ENCODE results near the gene ZNRF1. TPM values are rescaled to one million over a fixed set of nuclear protein-coding genes. Genes with fewer than 3 reads are reported as not detected.

Gene ZNRF1
- total RNA-seq, 4 donors from 2014 or later = 14.1 to 37.4 (median 19.4) TPM

GRCh38 chr16:75106351-75107274, 107.8 kb downstream of the ZNRF1 start:
- no peak overlapping the region for H3K4me3 ChIP-seq
- H3K9me3 ChIP-seq = no peaks in the 10 kb centered on the region
- no peaks in the 10 kb centered on the region for H3K36me3 ChIP-seq
- intact Hi-C loops (cut with DNase I; ENCODE audit: low total_unique reads) = no loop called here
- TF ChIP-seq CTCF (IDR thresholded peaks at IDR 0.05) = no peak
- no peak for TF ChIP-seq POLR2A (IDR thresholded peaks at IDR 0.05)
- H3K4me1 ChIP-seq = peaks cover 19 to 23% of the 10 kb centered on the region in 2 donors
- no peaks in the 10 kb centered on the region for H3K27me3 ChIP-seq
- H3K27ac ChIP-seq = peak overlapping the region; percentile 76 to 80
- DNase-seq = no peak

- TF ChIP-seq POLR2A (IDR thresholded peaks at IDR 0.05) = no peak
- no peak for TF ChIP-seq CTCF (IDR thresholded peaks at IDR 0.05)
- Histone ChIP-seq H3K27me3 (no peaks in the 10 kb centered on the region), H3K9me3 (no peaks in the 10 kb centered on the region), H3K36me3 (no peaks in the 10 kb centered on the region), H3K4me3 (no peak overlapping the region), H3K4me1 (peaks cover 19 to 23% of the 10 kb centered on the region in 2 donors), H3K27ac (peak overlapping the region in 1 of 2 donors; percentile 81)
- DNase-seq = no peak
- intact Hi-C loops (cut with DNase I; ENCODE audit: low total_unique reads) = no loop called here
Observed at GRCh38 chr16:75107505-75107904, 108.7 kb downstream of the ZNRF1 start.

GRCh38 chr16:75108792-75109731, 110.2 kb downstream of the ZNRF1 start:
- Histone ChIP-seq H3K4me1 (peaks cover 19 to 23% of the 10 kb centered on the region in 2 donors), H3K27ac (peak overlapping the region; percentile 81 to 82), H3K4me3 (no peak overlapping the region), H3K36me3 (no peaks in the 10 kb centered on the region), H3K27me3 (no peaks in the 10 kb centered on the region), H3K9me3 (no peaks in the 10 kb centered on the region)
- no peak for TF ChIP-seq CTCF (IDR thresholded peaks at IDR 0.05)
- peak in 1 of 2 donors; percentile 15 for TF ChIP-seq POLR2A (IDR thresholded peaks at IDR 0.05)
- intact Hi-C loops (cut with DNase I; ENCODE audit: low total_unique reads) = no loop called here
- peak; percentile 85 to 89 for DNase-seq

GRCh38 chr16:75109732-75110243, 111.0 kb downstream of the ZNRF1 start:
- Histone ChIP-seq H3K27me3 (no peaks in the 10 kb centered on the region), H3K4me1 (peaks cover 19 to 23% of the 10 kb centered on the region in 2 donors), H3K9me3 (no peaks in the 10 kb centered on the region), H3K27ac (peak overlapping the region; percentile 81 to 82), H3K4me3 (no peak overlapping the region), H3K36me3 (no peaks in the 10 kb centered on the region)
- peak in 1 of 2 donors; percentile 35 for DNase-seq
- intact Hi-C loops (cut with DNase I; ENCODE audit: low total_unique reads) = loop anchor here (2.0 kb wide), 1 partner anchor 111 kb away; the partner anchor contains the start of gene ZNRF1
- no peak for TF ChIP-seq CTCF (IDR thresholded peaks at IDR 0.05)
- TF ChIP-seq POLR2A (IDR thresholded peaks at IDR 0.05) = no peak
